NT2/D1 (cell line): Measurements from ENCODE around the gene SFSWAP.

ENCODE experiments used
- SUZ12 ChIP-seq: IDR thresholded peaks from 2 replicates; pipeline ENCODE4 v1.6.1; 2011; ENCODE audit not compliant: insufficient read length, insufficient read depth; ENCODE audit errors: extremely low read depth
- YY1 ChIP-seq: IDR thresholded peaks from 2 replicates; pipeline ENCODE4 v1.6.1; 2011; ENCODE audit not compliant: insufficient read length, insufficient read depth
- ZNF274 ChIP-seq: IDR thresholded peaks from 2 replicates; pipeline ENCODE4 v1.6.1; 2011; ENCODE audit warnings: mild to moderate bottlenecking, low read depth, low read length

DNA sequence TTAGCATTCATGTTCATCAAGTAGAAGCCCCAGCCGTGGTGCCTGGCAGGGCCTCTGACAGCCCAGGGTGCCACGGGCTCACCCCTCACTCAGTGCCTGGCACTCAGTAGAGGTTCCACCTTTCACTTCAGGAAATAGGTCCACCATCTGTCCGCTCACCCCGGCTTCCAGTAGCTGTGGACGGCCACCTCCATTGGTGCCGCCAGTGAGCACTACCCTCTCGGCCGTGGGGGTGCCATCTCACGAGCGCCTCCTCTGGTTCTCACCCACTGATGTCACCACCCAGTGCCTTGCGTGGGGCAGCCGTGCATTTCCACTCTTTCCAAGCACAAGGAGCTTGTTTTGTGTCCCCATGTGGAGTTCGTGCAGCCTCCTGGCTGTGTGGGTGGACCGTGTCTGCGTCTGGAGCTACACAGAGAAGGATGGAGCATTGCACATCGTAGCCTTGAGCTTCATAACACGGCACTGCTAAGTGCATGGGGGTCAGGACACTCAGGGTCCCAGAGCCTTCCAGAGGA, 76.3 kb downstream of the SFSWAP start:
- TF ChIP-seq ZNF274 (no peak), YY1 (no peak), SUZ12 (no peak)
